Cardiac fibroblast (primary cell): Measurements from ENCODE around the gene RHBDF1.
A peak's percentile ranks its signal among the peaks of the same experiment; 100 is the strongest.

Experiments used
- DNase-seq, 2 donors: peaks; one replicate each; pipeline versions ENCODE4 v3.0.0 to v3.0.0-alpha.2; 2010; ENCODE audit warnings: low read depth in 2 of 2
- H3K4me3 ChIP-seq, 2 donors: replicated peaks in 1 of 2; 1 replicate in 1 of 2; 2 replicates in 1 of 2; pipeline ENCODE4 v1.5.1; 2011; ENCODE audit warnings: low read depth in 2 of 2, low read length in 2 of 2, mild to moderate bottlenecking in 2 of 2, moderate library complexity in 1 of 2
- CTCF ChIP-seq: IDR thresholded peaks from one replicate; pipeline ENCODE4 v1.5.1; 2011; ENCODE audit warnings: low read depth, mild to moderate bottlenecking, low read length, inconsistent platforms

Gene RHBDF1

GRCh38 chr16:74051-74746 lies 1.8 kb upstream of the RHBDF1 start:
- no peak overlapping the region for H3K4me3 ChIP-seq
- no peak for TF ChIP-seq CTCF
- DNase-seq, result no peak

GRCh38 chr16:71540-72401 lies 660 bp downstream of the RHBDF1 start:
- TF ChIP-seq CTCF, result peak; percentile 11
- H3K4me3 ChIP-seq, result peak overlapping the region; percentile 70 to 73
- DNase-seq, result peak; percentile 69

GRCh38 chr16:71210-71539 lies 1.3 kb downstream of the RHBDF1 start:
- TF ChIP-seq CTCF, result no peak
- DNase-seq, result no peak
- peak overlapping the region; percentile 70 to 73 for H3K4me3 ChIP-seq

GRCh38 chr16:69181-69580 lies 3.2 kb downstream of the RHBDF1 start:
- H3K4me3 ChIP-seq, result no peak overlapping the region
- TF ChIP-seq CTCF, result no peak
- DNase-seq, result no peak

- H3K4me3 ChIP-seq, result no peak overlapping the region
- DNase-seq, result peak; percentile 33 to 35
- TF ChIP-seq CTCF, result no peak
Observed at GRCh38 chr16:67884-68789, 4.3 kb downstream of the RHBDF1 start.

GRCh38 chr16:67183-67791 lies 5.1 kb downstream of the RHBDF1 start:
- no peak overlapping the region for H3K4me3 ChIP-seq
- no peak for DNase-seq
- no peak for TF ChIP-seq CTCF
